ENCODE data around the gene UQCC2. TPM values are rescaled to one million over a fixed set of nuclear protein-coding genes. Genes with fewer than 3 reads are reported as not detected.
A peak's percentile ranks its signal among the peaks of the same experiment; 100 is the strongest.

Gene UQCC2
- total and polyA plus RNA-seq, 4 donors = 6.8 to 75.9 (median 22.4) TPM

GRCh38 chr6:33745548-33745947 lies 34.0 kb upstream of the UQCC2 start:
- TF ChIP-seq FOXA2 (IDR thresholded peaks at IDR 0.05) = no peak
- TF ChIP-seq JUND (IDR thresholded peaks at IDR 0.05) = no peak
- TF ChIP-seq RXRA (IDR thresholded peaks at IDR 0.05) = peak; percentile 9 to 55
- TF ChIP-seq ZBTB33 (IDR thresholded peaks at IDR 0.05) = no peak
- peak; percentile 25 for TF ChIP-seq SP1 (IDR thresholded peaks at IDR 0.05)
- peak; percentile 32 for TF ChIP-seq TAF1 (conservative IDR thresholded peaks at IDR 0.05)
- peak; percentile 23 to 56 for TF ChIP-seq HNF4A (conservative IDR thresholded peaks at IDR 0.05)
- no peak for TF ChIP-seq REST (IDR thresholded peaks at IDR 0.05)
- no peak for TF ChIP-seq EGR1 (IDR thresholded peaks at IDR 0.05; ENCODE audit: low read depth in 2 of 2)
- TF ChIP-seq GABPA (IDR thresholded peaks at IDR 0.05 in 1 of 2, conservative IDR thresholded peaks at IDR 0.05 in 1 of 2) = no peak
- TF ChIP-seq HNF4G (IDR thresholded peaks at IDR 0.05) = no peak
- TF ChIP-seq ATF3 (IDR thresholded peaks at IDR 0.05) = no peak
- peak overlapping the region; percentile 18 to 37 for H3K9ac ChIP-seq (ENCODE audit: low read depth in 1 of 2, low read length in 2 of 2)

GRCh38 chr6:33744895-33745546 lies 33.5 kb upstream of the UQCC2 start:
- Histone ChIP-seq H3K4me1 (ENCODE audit: control insufficient read depth in 4 of 4, insufficient read depth in 4 of 4, low read length in 3 of 4) (peaks cover 5 to 44% (median 39%) of the 10 kb centered on the region in 4 donors), H3K4me3 (ENCODE audit: low read depth in 1 of 3, low read length in 3 of 3) (peak overlapping the region in 1 of 3 donors; percentile 21), H3K27ac (ENCODE audit: low read depth in 1 of 2, low read length in 2 of 2) (peak overlapping the region; percentile 73 to 76), H3K27me3 (ENCODE audit: control insufficient read depth in 4 of 4, insufficient read depth in 4 of 4, low read length in 3 of 4) (no peaks in the 10 kb centered on the region), H3K36me3 (ENCODE audit: control insufficient read depth in 4 of 4, insufficient read depth in 3 of 4, low read depth in 1 of 4, low read length in 3 of 4) (no peaks in the 10 kb centered on the region), H3K9me3 (ENCODE audit: control insufficient read depth in 4 of 4, low read length in 3 of 4) (no peaks in the 10 kb centered on the region), H3K9ac (ENCODE audit: low read depth in 1 of 2, low read length in 2 of 2) (peak overlapping the region; percentile 37 to 44)
- no peak for DNase-seq (ENCODE audit: low spot score)
- TF ChIP-seq GABPA (IDR thresholded peaks at IDR 0.05 in 1 of 2, conservative IDR thresholded peaks at IDR 0.05 in 1 of 2) (no peak), SP1 (IDR thresholded peaks at IDR 0.05) (no peak), YY1 (IDR thresholded peaks at IDR 0.05) (no peak), EGR1 (IDR thresholded peaks at IDR 0.05; ENCODE audit: low read depth in 2 of 2) (no peak), HNF4A (conservative IDR thresholded peaks at IDR 0.05) (no peak), FOXA2 (IDR thresholded peaks at IDR 0.05) (no peak), NR2F2 (IDR thresholded peaks at IDR 0.05) (no peak)
- WGBS = 60% methylated on average over 13 of the region's 13 CpGs

More at GRCh38 chr6:33745548-33745947, 34.0 kb upstream of the UQCC2 start:
- Histone ChIP-seq H3K36me3 (ENCODE audit: control insufficient read depth in 4 of 4, insufficient read depth in 3 of 4, low read depth in 1 of 4, low read length in 3 of 4) (no peaks in the 10 kb centered on the region), H3K4me3 (ENCODE audit: low read depth in 1 of 3, low read length in 3 of 3) (peak overlapping the region in 2 of 3 donors; percentile 5 to 42), H3K27me3 (ENCODE audit: control insufficient read depth in 4 of 4, insufficient read depth in 4 of 4, low read length in 3 of 4) (no peaks in the 10 kb centered on the region), H3K4me1 (ENCODE audit: control insufficient read depth in 4 of 4, insufficient read depth in 4 of 4, low read length in 3 of 4) (peaks cover 2 to 44% (median 36%) of the 10 kb centered on the region in 4 donors), H3K27ac (ENCODE audit: low read depth in 1 of 2, low read length in 2 of 2) (peak overlapping the region; percentile 73 to 76), H3K9me3 (ENCODE audit: control insufficient read depth in 4 of 4, low read length in 3 of 4) (no peaks in the 10 kb centered on the region)
- WGBS = 53% methylated on average over 7 of the region's 7 CpGs
- no peak for DNase-seq (ENCODE audit: low spot score)

Data from liver (tissue), 9 donors.